ENCODE measurements around the gene C11orf21.

C11orf21 gene

GRCh38 chr11:2307501-2308331 lies 6.0 kb upstream of the C11orf21 start:
- no peak for DNase-seq

DNA sequence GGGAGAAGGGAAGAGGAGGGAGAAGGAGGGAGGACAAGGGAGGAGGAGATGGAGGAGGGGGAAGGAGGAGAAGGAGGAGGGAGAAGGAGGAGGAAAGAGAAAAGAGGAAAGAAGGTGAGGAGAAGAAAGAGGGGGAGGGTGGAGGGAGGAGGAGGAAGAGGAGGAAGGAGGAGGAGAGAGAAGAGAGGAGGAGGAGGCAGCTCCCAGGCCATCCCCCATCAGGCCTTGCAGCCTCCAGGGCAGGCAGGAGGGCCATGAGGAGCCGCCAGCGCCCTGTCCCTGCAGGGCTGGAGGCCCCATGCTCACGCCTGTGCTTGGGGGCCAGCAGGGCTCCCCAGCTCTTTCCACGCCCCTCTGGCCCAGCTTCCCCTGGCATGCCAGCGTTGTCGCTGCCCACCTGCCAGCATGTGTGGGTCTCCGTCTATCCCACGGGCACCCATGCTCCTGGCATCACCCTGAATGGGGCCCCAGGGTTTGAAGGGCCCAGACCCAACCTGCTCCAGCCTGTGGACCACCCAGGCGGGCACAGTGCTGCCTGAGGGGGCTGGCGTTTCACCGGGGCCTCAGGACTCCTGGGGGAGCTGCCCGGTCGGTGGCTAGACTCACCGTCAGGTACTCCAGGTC lies 5.3 kb upstream of the C11orf21 start:
- no peak for DNase-seq

GRCh38 chr11:2306452-2306823 lies 4.7 kb upstream of the C11orf21 start:
- no peak for DNase-seq

DNA sequence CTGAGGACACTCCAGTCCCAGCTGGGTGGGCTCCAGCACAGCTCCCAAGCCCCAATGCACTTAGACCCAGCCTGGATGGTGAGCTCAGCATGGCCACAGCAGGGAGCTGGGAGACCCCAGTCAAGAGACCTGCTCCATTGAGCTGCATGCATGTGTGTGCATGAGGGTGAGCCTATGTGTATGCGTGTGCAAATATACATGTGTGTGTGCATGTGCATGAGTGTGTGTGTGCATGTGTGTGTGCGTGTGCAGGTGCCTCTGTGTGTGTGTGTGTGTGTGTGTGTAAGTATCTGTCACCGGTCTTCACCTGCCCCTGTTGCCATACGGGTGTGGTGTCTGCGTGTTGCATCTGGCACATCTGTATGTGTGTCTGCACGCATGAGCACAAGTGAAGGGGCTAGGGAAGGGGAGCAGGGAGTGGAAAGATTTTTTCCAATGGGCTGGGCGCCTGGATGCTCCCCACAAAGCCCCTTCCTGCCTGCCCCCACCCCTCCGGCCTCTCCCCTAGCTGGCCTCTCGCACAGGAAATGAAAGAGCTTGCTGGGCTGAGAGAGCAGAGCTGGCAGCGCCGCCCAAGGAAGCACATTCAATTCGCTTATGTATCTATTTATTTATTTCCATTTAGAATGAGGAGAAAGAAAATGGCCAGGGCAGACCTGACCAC lies 4.2 kb upstream of the C11orf21 start:
- DNase-seq, result no peak

DNA sequence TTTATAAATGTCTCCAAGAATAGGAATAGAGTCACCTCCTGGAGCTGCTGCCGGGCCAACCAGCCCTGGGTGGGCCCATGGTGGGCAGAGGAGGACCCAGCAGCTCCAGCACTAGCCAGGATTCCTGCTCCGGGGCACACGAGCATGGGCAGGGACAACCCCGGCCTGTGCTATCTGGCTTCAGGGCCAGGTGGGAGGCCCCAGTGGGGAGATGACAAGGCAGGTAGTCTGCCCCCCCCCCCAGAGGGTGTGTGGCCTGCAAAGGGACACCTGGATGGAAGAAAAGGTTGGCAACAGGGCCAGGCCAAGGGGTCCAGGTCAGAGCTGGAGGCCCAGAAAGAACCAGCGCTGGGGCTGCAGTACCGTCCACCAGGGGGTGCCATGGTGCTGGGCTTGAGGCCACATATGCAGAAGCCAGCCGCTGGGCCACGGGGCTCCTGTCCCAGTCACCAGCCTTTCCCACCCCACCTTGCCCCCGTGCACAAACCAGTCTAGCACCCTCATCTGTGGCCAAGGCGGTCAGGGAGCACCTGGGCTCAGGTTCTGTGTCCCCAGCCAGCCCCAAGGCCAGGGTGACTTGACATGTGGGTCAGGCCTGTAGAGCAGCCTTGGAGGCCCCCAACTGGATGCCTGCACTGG lies 3.5 kb upstream of the C11orf21 start:
- peak; percentile 85 for DNase-seq

DNA sequence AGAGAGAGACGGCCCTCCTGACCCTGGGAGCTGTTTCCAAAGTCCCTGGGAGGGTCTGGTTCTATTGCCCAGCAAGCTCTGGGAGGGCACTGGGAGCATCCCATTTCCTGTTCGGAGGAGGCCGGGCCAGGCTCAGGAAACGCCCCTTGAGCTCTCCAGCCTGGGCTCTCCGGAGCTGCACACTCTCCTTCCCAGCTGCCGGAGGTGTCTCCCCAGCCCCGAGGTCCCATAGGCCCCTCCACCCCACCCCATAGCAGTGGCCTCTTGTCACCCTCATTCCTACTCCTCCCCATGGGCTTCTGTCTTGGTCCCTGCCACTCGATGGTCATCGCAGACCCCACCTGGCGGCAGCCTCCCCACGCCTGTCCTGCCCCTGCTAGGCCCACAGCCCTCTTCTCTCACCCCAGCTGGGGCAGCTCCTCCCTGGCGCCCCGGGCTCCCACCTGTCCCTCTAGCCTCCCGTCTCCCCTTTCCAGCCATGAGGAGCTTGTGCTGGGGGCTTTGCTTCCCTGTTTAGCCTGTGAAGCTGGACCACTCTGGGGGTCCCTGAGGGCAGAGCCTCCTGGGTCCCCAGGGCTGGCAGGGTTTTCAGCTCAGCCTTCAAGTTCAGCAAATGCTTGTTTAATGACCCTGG lies 2.9 kb upstream of the C11orf21 start:
- DNase-seq, result no peak

- DNase-seq, result no peak
Observed at GRCh38 chr11:2303627-2304505, 2.1 kb upstream of the C11orf21 start.

DNA sequence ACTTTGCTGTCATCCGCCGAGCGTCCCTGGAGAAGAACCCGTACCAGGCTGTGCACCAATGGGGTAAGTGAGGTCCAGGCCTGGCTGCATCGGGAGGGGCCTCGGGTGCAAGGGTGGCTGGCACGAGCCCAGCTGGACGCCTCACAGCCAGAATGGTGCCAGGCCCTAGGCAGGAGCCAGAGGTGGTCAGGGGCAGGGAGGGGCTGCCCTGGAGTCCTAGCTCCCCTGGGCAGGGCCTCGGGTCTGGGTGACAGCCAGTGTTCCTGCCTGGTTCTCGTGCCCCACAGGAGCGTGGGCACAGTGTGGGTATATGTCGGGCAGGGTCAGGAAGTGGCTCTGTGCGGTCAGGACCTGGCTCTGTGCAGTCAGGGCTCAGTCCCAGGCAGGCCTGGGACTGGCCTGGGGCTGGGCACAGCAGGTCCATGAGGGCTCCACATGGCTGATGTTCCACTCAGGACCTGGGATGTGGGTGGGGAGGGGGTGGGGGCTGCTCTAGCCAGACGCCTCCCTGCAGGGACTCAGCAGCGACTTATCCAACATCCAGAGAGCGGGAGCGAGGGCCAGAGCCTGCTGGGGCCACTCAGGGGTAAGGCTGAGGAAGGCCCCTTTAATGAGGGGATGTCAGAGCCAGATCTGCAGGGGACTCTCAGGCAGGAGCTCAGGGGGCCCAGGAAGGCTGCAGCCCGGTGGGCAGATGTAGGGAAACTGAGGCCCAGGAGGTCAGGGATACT lies 1.3 kb upstream of the C11orf21 start:
- DNase-seq, result no peak

DNA sequence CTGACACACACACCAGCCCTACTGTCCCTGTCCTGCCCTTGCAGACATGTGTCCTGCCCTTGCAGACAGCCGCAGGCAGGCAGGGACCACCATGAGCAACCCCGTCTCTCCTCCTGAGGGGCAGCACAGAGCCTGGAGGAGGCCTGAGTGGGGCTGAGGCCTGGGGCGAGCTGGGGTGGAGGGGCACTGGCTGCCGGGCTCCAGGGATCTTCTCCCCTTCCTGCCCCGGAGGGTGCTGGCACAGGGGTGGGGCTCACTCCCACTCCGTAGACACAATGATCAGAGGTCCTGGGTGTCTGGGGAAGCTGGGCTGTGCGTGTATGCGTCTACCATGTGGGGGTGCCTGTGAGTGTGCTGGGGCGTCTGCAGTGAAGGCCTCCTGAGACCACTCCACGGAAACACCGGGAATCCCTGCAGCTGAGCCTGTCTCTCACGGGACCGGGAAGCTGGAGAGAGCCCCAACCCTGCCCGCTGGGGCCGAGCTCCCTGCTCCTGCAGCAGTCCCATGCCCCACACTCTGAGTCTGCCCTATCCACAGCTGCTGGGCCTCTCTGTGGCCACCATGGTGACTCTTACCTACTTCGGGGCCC lies 683 bp upstream of the C11orf21 start:
- DNase-seq, result peak; percentile 29

DNA sequence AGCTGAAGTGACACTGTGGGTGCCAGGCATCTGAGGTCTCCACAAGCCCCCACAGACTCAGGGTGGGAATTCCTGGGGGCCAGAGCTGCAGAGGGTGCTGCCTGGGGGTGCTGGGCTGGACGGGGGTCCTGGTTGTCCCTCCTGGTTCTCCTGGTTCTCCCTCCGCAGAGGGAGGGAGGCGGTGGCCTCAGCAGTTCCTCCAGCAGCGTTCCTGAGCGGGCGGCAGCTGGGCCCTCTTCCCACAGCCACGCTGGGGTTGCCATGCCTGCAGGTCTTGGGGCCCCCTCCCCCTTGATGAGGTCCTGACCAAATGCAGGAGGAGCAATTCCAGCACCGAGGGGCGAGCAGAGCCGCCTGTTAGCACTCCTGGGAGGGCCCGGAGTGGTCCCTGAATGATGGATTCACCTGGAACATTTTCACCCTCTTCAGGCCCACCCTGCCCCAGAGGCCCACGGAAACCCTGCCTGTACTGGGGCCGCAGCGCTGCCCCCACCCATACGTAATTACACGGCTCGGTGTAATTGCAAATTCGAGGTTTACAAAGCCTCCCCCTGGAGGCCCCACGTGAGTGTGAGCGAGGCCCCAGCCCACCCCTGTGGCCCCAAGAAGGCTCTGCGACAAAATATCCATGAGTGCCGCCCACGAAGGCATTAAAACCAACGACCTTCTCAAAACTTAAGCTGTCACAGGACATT lies 635 bp downstream of the C11orf21 start:
- peak; percentile 29 for DNase-seq

DNA sequence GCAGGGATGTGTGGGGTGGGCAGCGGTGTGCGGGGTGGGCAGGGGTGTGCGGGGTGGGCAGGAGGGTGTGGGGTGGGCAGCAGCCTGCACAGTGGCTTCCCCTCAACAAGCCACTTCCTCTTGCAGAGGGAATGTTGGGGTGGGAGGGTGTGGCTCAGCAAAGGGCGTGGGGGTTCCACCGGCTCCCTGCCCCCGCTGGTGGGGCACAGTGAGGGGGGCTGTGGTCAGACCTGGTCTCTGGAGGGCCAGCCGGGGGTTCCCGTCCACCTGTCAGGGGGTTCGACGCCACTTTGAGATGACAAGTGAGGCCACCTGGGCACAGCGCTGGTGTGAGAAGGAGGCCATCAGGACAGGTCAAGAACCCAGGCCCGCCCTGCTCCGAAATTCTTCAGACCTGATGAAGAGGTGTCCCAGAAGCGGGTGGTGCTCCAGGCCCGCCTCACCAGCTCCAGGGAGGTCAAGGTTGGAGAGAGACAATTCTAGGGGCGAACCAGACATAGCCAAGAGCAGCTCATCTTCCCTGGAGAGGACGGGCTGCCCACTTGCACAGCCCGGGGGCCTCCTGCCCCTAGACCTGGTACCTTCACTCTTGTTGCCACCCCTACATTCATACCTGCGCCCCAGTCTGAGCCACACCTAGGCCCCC lies 1.3 kb downstream of the C11orf21 start:
- no peak for DNase-seq

DNA sequence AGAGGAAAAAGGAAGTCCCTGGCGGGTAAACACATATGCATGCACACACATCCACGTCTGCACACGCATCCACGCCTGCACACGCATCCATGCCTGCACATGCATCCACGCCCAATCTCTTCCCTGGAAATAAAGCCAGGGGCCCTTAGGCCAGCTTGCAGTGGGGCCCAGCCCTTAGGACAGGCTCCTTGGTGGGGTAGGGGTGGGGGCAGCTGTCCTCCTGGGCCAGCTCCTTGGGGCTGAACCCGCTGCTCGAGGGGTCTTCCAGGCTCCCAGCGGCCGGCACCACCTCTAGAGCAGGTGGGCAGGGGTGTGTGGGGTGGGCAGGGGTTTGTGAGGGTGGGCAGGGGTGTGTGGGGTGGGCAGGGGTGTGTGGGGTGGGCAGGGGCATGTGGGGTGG lies 1.9 kb downstream of the C11orf21 start:
- no peak for DNase-seq

- DNase-seq, result peak; percentile 34
Observed at GRCh38 chr11:2298795-2299761, 2.6 kb downstream of the C11orf21 start.

DNA sequence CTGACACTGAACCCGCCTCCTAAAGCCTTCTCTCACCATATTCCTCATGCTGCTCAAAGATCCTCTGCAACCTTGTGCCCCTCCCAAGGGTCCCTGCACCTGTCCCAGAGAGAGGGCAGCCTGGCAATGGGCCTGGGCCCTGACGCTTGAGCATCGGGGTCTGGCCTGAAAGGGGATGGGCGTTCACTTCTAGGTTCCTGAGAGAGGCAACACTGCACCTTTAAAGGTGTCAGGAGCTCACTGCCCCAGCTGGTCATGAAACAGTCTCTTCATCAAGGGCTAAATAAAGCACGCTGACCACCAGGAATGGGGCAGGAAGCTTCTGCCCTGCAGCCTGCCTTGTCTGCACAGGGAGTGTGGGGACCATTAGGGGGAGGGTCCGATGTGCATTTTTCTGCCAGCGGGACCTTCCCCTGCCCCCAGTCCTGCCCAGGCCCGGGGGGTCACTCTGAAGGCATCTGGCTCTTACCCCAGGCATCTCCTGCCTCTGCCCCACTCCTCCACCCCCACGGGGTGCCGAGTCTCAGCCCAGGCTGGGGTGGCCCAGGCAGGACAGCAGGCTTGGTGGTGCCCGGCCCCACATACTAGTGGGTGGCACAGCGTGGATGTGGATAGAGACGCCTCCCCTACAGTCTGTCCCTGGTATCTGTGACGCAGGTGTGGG lies 3.5 kb downstream of the C11orf21 start:
- DNase-seq, result no peak

GRCh38 chr11:2297623-2298030 lies 4.1 kb downstream of the C11orf21 start:
- no peak for DNase-seq

- DNase-seq, result no peak
Observed at GRCh38 chr11:2296913-2297622, 4.7 kb downstream of the C11orf21 start.

Data from activated naive CD4-positive, alpha-beta T cell treated with Interleukin-2 at 50 U/mL for 16 hours (primary cell).